Gastroesophageal sphincter (tissue), 4 donors: ENCODE measurements around the gene ENOSF1. TPM values are rescaled to one million over a fixed set of nuclear protein-coding genes. Genes with fewer than 3 reads are reported as not detected.
A peak's percentile ranks its signal among the peaks of the same experiment; 100 is the strongest.

Source experiments
- ATAC-seq: fragments of 150-250 bp; one replicate; pipeline ENCODE4 v1.9.1; 2016; ENCODE audit warnings: mild to moderate bottlenecking, moderate library complexity
- H3K27ac ChIP-seq, 4 donors: fragments of 200-600 bp; sonication (generic) in 3 of 4; 1 replicate in 3 of 4; 2 replicates in 1 of 4; pipeline ENCODE4 v1.5.1; 2016 to 2019
- H3K27me3 ChIP-seq: fragments of 200-600 bp; sonication (generic); one replicate; pipeline ENCODE4 v1.5.1; 2019
- H3K36me3 ChIP-seq, 2 donors: fragments of 200-600 bp; sonication (generic); one replicate each; pipeline ENCODE4 v1.5.1; 2019; ENCODE audit warnings: control low read depth in 1 of 2
- H3K4me1 ChIP-seq, 3 donors: fragments of 200-600 bp; sonication (generic); 1 replicate in 2 of 3; 2 replicates in 1 of 3; pipeline ENCODE4 v1.5.1; 2016 to 2019; ENCODE audit warnings: control low read depth in 2 of 3
- H3K4me3 ChIP-seq, 2 donors: fragments of 200-600 bp; sonication (generic); one replicate each; pipeline ENCODE4 v1.5.1; 2019; ENCODE audit warnings: mild to moderate bottlenecking in 1 of 2, moderate library complexity in 1 of 2
- H3K9me3 ChIP-seq, 3 donors: fragments of 200-600 bp; sonication (generic); one replicate each; pipeline ENCODE4 v1.5.1; 2017 to 2019; ENCODE audit warnings: control low read depth in 2 of 3
- CTCF ChIP-seq, 4 experiments: fragments of 200-600 bp in 2 of 4; fragments of 450-650 bp in 2 of 4; sonication (generic) in 1 of 4; IDR thresholded peaks; one replicate each; pipeline ENCODE4 v1.5.1; 2017 to 2019; ENCODE audit warnings: antibody characterized with exemption in 4 of 4, mild to moderate bottlenecking in 2 of 4, moderate library complexity in 2 of 4
- EP300 ChIP-seq: sonication (generic); formaldehyde crosslinking; IDR thresholded peaks from one replicate; pipeline ENCODE4 v1.6.1; 2017; ENCODE audit warnings: antibody characterized with exemption, mild to moderate bottlenecking
- POLR2A ChIP-seq, 2 donors: fragments of 450-650 bp; IDR thresholded peaks; one replicate each; pipeline ENCODE4 v1.6.1; 2017; ENCODE audit warnings: antibody characterized with exemption in 2 of 2, mild to moderate bottlenecking in 2 of 2, moderate library complexity in 1 of 2
- POLR2AphosphoS5 ChIP-seq: sonication (generic); formaldehyde crosslinking; IDR thresholded peaks from one replicate; pipeline ENCODE4 v1.6.1; 2017; ENCODE audit warnings: antibody characterized with exemption
- WGBS, 2 donors: methylation state at CpG; one replicate each; pipeline ENCODE4 v1.1.5; 2018; ENCODE audit warnings: low coverage in 1 of 2; 5-methylcytosine and 5-hydroxymethylcytosine counted together
- total RNA-seq, 4 donors: library from RNA; depleted of rRNA; stranded (reverse); fragments of >200 nt; gene quantifications; one replicate each; pipeline ENCODE4 v1.1.0, GENCODE V29; 2016

Gene ENOSF1
- total RNA-seq, 4 donors from 2014 or later = 16.2 to 80.2 (median 37.1) TPM

GRCh38 chr18:679516-679915, 32.9 kb downstream of the ENOSF1 start:
- Histone ChIP-seq H3K4me3 (no peak overlapping the region), H3K27ac (no peak overlapping the region), H3K4me1 (peaks cover 0 to 14% (median 0%) of the 10 kb centered on the region in 3 donors), H3K9me3 (no peaks in the 10 kb centered on the region), H3K27me3 (no peaks in the 10 kb centered on the region), H3K36me3 (peaks cover 0 to 93% of the 10 kb centered on the region in 2 donors)
- 80 to 93% methylated on average over 1 to 3 of the region's 4 CpGs for WGBS, 2 donors
- ATAC-seq = no peak
- TF ChIP-seq POLR2A (IDR thresholded peaks at IDR 0.05) (no peak), POLR2AphosphoS5 (no peak), EP300 (no peak)

GRCh38 chr18:678482-679182, 33.8 kb downstream of the ENOSF1 start:
- H3K4me3 ChIP-seq = no peak overlapping the region
- no peaks in the 10 kb centered on the region for H3K27me3 ChIP-seq
- H3K27ac ChIP-seq = no peak overlapping the region
- H3K4me1 ChIP-seq = peaks cover 0 to 22% (median 0%) of the 10 kb centered on the region in 3 donors
- WGBS, 2 donors = 83 to 90% methylated on average over 2 to 6 of the region's 15 CpGs
- TF ChIP-seq POLR2A (IDR thresholded peaks at IDR 0.05) (no peak), EP300 (no peak), POLR2AphosphoS5 (no peak)
- no peak for ATAC-seq
- peaks cover 0 to 85% of the 10 kb centered on the region in 2 donors for H3K36me3 ChIP-seq
- no peaks in the 10 kb centered on the region for H3K9me3 ChIP-seq

GRCh38 chr18:677951-678381, 34.5 kb downstream of the ENOSF1 start:
- Histone ChIP-seq H3K9me3 (no peaks in the 10 kb centered on the region), H3K36me3 (peaks cover 0 to 79% of the 10 kb centered on the region in 2 donors), H3K4me1 (peaks cover 0 to 28% (median 0%) of the 10 kb centered on the region in 3 donors), H3K4me3 (no peak overlapping the region), H3K27ac (peak overlapping the region in 1 of 4 donors; percentile 32), H3K27me3 (no peaks in the 10 kb centered on the region)
- TF ChIP-seq EP300 (no peak), CTCF (IDR thresholded peaks at IDR 0.05) (no peak), POLR2AphosphoS5 (no peak), POLR2A (IDR thresholded peaks at IDR 0.05) (no peak)
- no peak for ATAC-seq
- 64 to 71% methylated on average over 2 to 12 of the region's 14 CpGs for WGBS, 2 donors

- no peak for TF ChIP-seq CTCF (IDR thresholded peaks at IDR 0.05)
- Histone ChIP-seq H3K36me3 (peaks cover 0 to 78% of the 10 kb centered on the region in 2 donors), H3K9me3 (no peaks in the 10 kb centered on the region), H3K27ac (no peak overlapping the region), H3K4me3 (no peak overlapping the region), H3K4me1 (peaks cover 0 to 36% (median under 1%) of the 10 kb centered on the region in 3 donors), H3K27me3 (no peaks in the 10 kb centered on the region)
- WGBS, 2 donors = 42 to 87% methylated on average over 4 of the region's 4 CpGs
- ATAC-seq = no peak
Measured at GRCh38 chr18:677145-677544, 35.3 kb downstream of the ENOSF1 start.

- no peaks in the 10 kb centered on the region for H3K9me3 ChIP-seq
- TF ChIP-seq POLR2A (IDR thresholded peaks at IDR 0.05) (no peak), CTCF (IDR thresholded peaks at IDR 0.05) (no peak), EP300 (no peak), POLR2AphosphoS5 (no peak)
- H3K27me3 ChIP-seq = no peaks in the 10 kb centered on the region
- no peak overlapping the region for H3K4me3 ChIP-seq
- H3K4me1 ChIP-seq = peaks cover 0 to 39% (median 2%) of the 10 kb centered on the region in 3 donors
- H3K36me3 ChIP-seq = peaks cover 0 to 78% of the 10 kb centered on the region in 2 donors
- WGBS, 2 donors = 60 to 81% methylated on average over 1 to 3 of the region's 3 CpGs
- no peak overlapping the region for H3K27ac ChIP-seq
- no peak for ATAC-seq
Measured at GRCh38 chr18:676736-677135, 35.7 kb downstream of the ENOSF1 start.

- no peaks in the 10 kb centered on the region for H3K9me3 ChIP-seq
- peaks cover 0 to 78% of the 10 kb centered on the region in 2 donors for H3K36me3 ChIP-seq
- 90 to 97% methylated on average over 4 to 5 of the region's 5 CpGs for WGBS, 2 donors
- no peak for TF ChIP-seq CTCF (IDR thresholded peaks at IDR 0.05)
- TF ChIP-seq POLR2A (IDR thresholded peaks at IDR 0.05) = no peak
- no peak for TF ChIP-seq POLR2AphosphoS5
- no peak for TF ChIP-seq EP300
- H3K27me3 ChIP-seq = no peaks in the 10 kb centered on the region
- no peak overlapping the region for H3K27ac ChIP-seq
- no peak overlapping the region for H3K4me3 ChIP-seq
- H3K4me1 ChIP-seq = peaks cover 0 to 39% (median 2%) of the 10 kb centered on the region in 3 donors
- ATAC-seq = no peak
Measured at GRCh38 chr18:676069-676468, 36.4 kb downstream of the ENOSF1 start.
